Measurements from ENCODE around the gene OR5H15.
"Not testable (repeated sequence)": the region's sequence is repeated elsewhere in the genome, so short reads cannot be mapped to it uniquely, and the experiment has no call there.

OR5H15 gene

GRCh38 chr3:98166396-98166795 is at the start of gene OR5H15:
Gene OR5H15 (plus strand): TSS chr3:98166696. CDS start chr3:98168700, 2,004 bp downstream.
- TF ChIP-seq CTCF (conservative IDR thresholded peaks at IDR 0.05; ENCODE audit: low read depth, low read length), result no peak
- no peak within 1 kb of the TSS for H3K4me3 ChIP-seq (ENCODE audit: low read depth, low read length)
- DNase-seq (ENCODE audit: low read depth), result no peak

- TF ChIP-seq CTCF (conservative IDR thresholded peaks at IDR 0.05; ENCODE audit: low read depth, low read length), result no peak
- no peak within 1 kb of the TSS for H3K4me3 ChIP-seq (ENCODE audit: low read depth, low read length)
- no peak for DNase-seq (ENCODE audit: low read depth)
These were observed 36.1 kb upstream of the OR5H15 start, which contains the start of gene OR5H1 for GRCh38 chr3:98130421-98130820. Gene OR5H1 (plus strand): TSS chr3:98130721. CDS start chr3:98132698, 1,977 bp downstream.

- TF ChIP-seq CTCF (conservative IDR thresholded peaks at IDR 0.05; ENCODE audit: low read depth, low read length), result no peak
- H3K4me3 ChIP-seq (ENCODE audit: low read depth, low read length), result no peak overlapping the region
- no peak for DNase-seq (ENCODE audit: low read depth)
These were observed 29.9 kb upstream of the OR5H15 start for GRCh38 chr3:98136631-98137030.

GRCh38 chr3:98137826-98138557 is 28.5 kb upstream of the OR5H15 start:
- DNase-seq (ENCODE audit: low read depth); H3K4me3 ChIP-seq (ENCODE audit: low read depth, low read length): not testable (repeated sequence)

- TF ChIP-seq CTCF (conservative IDR thresholded peaks at IDR 0.05; ENCODE audit: low read depth, low read length), result no peak
- no peak for DNase-seq (ENCODE audit: low read depth)
- no peak overlapping the region for H3K4me3 ChIP-seq (ENCODE audit: low read depth, low read length)
These were observed 26.0 kb upstream of the OR5H15 start for GRCh38 chr3:98140531-98140930.

GRCh38 chr3:98147179-98147578 is 19.3 kb upstream of the OR5H15 start, which contains the start of gene OR5H14:
Gene OR5H14 (plus strand): TSS chr3:98147479. CDS start chr3:98149386, 1,907 bp downstream.
- no peak within 1 kb of the TSS for H3K4me3 ChIP-seq (ENCODE audit: low read depth, low read length)
- no peak for TF ChIP-seq CTCF (conservative IDR thresholded peaks at IDR 0.05; ENCODE audit: low read depth, low read length)
- DNase-seq (ENCODE audit: low read depth), result no peak

GRCh38 chr3:98148751-98149150 is 17.7 kb upstream of the OR5H15 start:
- TF ChIP-seq CTCF (conservative IDR thresholded peaks at IDR 0.05; ENCODE audit: low read depth, low read length), result no peak
- H3K4me3 ChIP-seq (ENCODE audit: low read depth, low read length), result no peak overlapping the region
- no peak for DNase-seq (ENCODE audit: low read depth)

- H3K4me3 ChIP-seq (ENCODE audit: low read depth, low read length); DNase-seq (ENCODE audit: low read depth): not testable (repeated sequence)
These were observed 17.0 kb upstream of the OR5H15 start for GRCh38 chr3:98149456-98149855.
